ENCODE data around the gene LRATD1. TPM values are rescaled to one million over a fixed set of nuclear protein-coding genes. Genes with fewer than 3 reads are reported as not detected.

LRATD1 gene
- total RNA-seq, 1 donor from 2014 or later = 32.7 TPM

DNA sequence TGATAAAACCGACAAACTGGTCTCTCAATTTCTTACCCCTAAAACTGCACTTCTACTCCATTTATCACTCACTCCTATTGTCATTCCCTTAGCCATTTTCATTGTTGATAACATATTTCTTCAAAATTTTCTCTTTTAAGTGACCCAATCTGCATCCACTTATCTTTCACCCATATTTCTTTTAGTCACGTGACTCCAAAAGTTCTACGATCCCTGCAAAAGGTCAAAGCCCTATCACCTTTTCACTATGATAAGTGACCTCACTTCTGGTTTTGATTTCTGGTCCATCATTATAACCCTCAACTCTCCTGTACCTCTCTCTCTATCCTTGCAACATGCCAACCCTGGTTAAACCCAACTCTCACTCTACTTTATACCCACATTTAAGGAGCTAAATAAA is 49.1 kb downstream of the LRATD1 start:
- no peaks in the 10 kb centered on the region for H3K4me1 ChIP-seq
- no peaks in the 10 kb centered on the region for H3K36me3 ChIP-seq
- no peak overlapping the region for H3K27ac ChIP-seq
- no peaks in the 10 kb centered on the region for H3K27me3 ChIP-seq
- TF ChIP-seq POLR2A (IDR thresholded peaks at IDR 0.05) (no peak), POLR2AphosphoS5 (IDR thresholded peaks at IDR 0.05; ENCODE audit: insufficient read depth in 1 of 2, low read depth in 1 of 2) (no peak)
- TF ChIP-seq, protein P1, sequence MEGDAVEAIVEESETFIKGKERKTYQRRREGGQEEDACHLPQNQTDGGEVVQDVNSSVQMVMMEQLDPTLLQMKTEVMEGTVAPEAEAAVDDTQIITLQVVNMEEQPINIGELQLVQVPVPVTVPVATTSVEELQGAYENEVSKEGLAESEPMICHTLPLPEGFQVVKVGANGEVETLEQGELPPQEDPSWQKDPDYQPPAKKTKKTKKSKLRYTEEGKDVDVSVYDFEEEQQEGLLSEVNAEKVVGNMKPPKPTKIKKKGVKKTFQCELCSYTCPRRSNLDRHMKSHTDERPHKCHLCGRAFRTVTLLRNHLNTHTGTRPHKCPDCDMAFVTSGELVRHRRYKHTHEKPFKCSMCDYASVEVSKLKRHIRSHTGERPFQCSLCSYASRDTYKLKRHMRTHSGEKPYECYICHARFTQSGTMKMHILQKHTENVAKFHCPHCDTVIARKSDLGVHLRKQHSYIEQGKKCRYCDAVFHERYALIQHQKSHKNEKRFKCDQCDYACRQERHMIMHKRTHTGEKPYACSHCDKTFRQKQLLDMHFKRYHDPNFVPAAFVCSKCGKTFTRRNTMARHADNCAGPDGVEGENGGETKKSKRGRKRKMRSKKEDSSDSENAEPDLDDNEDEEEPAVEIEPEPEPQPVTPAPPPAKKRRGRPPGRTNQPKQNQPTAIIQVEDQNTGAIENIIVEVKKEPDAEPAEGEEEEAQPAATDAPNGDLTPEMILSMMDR (IDR thresholded peaks at IDR 0.05) = no peak
- no peaks in the 10 kb centered on the region for H3K9me3 ChIP-seq
- intact Hi-C loops (cut with DNase I) = no loop called here
- H3K4me3 ChIP-seq = no peak overlapping the region
- no peak for DNase-seq (ENCODE audit: extremely low spot score in 2 of 2)
